HUDEP-2 (cell line): ENCODE data around the gene HES4.
A peak's percentile ranks its signal among the peaks of the same experiment; 100 is the strongest.

Source experiments
- DNase-seq, 76 experiments: peaks; one replicate each; lab custom pipeline; 2025; ENCODE audit not compliant: unreplicated experiment in 76 of 76; lab: John Stamatoyannopoulos, UW

Gene HES4

DNA sequence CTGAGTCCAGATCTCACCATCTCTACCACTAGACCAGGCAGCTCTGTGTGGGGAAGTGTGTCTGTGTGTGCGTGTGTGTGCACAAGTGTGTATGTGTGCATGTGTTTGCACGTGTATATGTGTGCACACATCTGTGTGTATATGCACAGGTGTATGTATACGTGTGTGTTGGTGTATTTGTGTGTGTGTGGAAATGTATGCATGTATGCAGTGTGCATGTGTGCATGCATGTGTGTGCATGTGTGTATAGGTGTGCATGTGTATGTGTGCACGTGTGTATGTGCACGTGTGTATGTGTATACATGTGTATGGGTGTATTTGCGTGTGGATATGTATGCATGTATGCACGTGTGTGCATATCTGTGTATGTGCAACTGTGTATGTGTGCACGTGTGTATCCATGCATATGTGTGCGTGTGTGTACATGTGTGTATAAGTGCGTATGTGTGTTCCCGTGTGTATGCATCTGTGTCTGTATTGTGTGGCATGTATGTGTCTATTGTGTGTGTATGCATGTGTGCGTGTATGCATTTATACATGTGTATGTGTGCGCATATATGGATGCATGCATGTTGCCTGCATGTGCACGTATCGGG lies 30.5 kb downstream of the HES4 start:
- no peak for DNase-seq

- DNase-seq: no peak
Observed at GRCh38 chr1:967466-968343, 32.2 kb downstream of the HES4 start.

- peak in 50 of 76 experiments; percentile 3 to 69 (median 34) for DNase-seq
Observed at GRCh38 chr1:966704-967300, 33.1 kb downstream of the HES4 start.

GRCh38 chr1:966135-966703 lies 33.7 kb downstream of the HES4 start, which contains the start of gene PLEKHN1:
Gene PLEKHN1, plus strand, starts transcription at chr1:966482. Its CDS starts 50 bp downstream, at chr1:966532.
- DNase-seq: peak in 1 of 76 experiments; percentile 4

DNA sequence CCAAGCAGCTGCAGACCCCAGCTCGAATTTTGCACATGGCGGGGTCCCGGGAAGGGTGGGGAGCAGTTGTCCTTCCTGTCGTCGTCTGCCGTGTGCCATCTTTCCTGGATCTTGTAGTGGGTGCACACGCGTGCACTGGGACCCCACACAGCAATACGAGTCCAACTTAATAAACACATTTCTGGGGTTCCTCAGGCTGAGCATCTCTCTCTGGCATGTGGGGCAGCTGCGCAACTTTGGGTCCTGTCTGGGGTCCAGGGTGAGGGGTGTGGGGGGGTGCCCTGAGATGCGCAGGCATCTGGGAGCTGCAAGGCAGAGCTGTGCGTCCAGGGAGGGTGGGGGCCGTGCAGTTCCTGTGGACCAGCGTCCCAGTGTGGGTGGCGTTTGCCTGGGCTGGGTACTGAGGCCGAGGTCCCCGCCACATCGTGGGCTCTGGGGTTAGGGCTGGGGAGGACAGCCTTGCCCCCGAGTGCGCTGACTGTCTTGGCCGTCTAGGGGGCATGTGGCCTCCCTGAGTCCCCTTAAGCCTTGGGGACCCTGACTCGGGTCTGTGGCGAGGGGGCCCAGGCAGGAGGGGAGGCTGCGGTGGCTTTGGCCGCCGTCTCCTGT lies 34.3 kb downstream of the HES4 start:
- no peak for DNase-seq

GRCh38 chr1:964691-965525 lies 35.0 kb downstream of the HES4 start:
- no peak for DNase-seq

DNA sequence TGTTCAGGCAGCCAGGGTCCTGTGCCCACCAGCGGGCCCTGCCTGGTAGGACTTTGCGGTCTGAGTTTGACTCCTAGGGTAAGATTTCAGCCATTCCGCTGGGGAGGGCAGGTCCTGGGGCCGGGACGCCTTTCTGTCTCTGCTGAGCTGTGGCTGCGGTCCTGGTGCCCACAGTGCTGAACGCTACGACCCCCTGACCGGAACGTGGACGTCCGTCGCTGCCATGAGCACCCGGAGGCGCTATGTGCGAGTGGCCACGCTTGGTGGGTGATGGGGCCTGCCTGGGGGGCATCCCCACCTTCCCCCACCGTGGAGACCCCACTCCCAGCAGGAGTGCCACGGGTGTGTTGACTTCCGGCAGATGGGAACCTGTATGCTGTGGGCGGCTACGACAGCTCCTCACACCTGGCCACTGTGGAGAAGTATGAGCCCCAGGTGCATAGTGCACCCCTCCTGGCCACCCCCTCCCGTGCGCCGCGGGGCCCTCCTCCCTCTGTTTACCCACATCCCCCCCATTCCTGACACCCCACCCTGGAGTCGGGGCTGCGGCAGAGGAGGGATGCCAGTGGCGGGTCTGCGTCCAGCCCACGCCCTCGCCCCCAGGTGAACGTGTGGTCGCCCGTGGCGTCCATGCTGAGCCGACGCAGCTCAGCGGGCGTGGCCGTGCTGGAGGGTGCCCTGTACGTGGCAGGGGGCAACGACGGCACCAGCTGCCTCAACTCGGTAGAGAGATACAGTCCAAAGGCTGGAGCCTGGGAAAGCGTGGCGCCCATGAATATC lies 36.0 kb downstream of the HES4 start:
- DNase-seq: no peak

GRCh38 chr1:963301-963651 lies 36.6 kb downstream of the HES4 start:
- no peak for DNase-seq

- DNase-seq: no peak
Observed at GRCh38 chr1:962381-963300, 37.3 kb downstream of the HES4 start.

- DNase-seq: no peak
Observed at GRCh38 chr1:961132-961669, 38.7 kb downstream of the HES4 start.

DNA sequence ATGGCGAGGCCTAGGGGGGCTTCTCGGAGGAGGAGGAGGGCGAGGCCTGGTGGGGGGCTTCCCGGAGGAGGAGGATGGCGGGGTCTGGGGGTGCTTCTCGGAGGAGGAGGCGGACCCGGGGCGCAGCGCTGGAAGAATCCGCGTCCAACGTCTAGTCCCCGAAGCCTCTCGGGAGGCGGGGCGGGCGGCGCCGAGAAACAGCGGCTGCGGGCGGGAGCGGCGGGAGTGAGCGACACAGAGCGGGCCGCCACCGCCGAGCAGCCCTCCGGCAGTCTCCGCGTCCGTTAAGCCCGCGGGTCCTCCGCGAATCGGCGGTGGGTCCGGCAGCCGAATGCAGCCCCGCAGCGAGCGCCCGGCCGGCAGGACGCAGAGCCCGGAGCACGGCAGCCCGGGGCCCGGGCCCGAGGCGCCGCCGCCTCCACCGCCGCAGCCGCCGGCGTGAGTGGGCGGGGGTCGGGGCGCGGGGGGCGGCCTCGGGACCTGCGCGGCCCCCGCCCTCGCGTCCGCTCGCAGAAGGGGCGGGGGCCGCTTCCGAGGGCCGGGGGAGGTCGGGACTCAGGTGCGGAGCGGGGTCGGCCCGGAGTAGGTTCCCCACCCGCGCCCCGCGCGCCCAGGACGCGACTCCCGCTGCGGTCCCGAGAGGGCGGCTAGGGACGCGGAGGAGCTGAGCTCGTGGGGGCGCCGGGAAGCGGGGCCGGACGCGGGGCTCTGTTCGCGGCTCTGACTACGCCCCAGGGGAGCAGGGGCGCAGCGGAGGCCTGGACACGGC lies 39.4 kb downstream of the HES4 start, which contains the start of gene KLHL17:
KLHL17 (plus strand) TSS at position 222 of the 769 bp plus-strand sequence; CDS start at position 332, 110 bp downstream.
- peak in 65 of 76 experiments; percentile 7 to 80 (median 60) for DNase-seq

DNA sequence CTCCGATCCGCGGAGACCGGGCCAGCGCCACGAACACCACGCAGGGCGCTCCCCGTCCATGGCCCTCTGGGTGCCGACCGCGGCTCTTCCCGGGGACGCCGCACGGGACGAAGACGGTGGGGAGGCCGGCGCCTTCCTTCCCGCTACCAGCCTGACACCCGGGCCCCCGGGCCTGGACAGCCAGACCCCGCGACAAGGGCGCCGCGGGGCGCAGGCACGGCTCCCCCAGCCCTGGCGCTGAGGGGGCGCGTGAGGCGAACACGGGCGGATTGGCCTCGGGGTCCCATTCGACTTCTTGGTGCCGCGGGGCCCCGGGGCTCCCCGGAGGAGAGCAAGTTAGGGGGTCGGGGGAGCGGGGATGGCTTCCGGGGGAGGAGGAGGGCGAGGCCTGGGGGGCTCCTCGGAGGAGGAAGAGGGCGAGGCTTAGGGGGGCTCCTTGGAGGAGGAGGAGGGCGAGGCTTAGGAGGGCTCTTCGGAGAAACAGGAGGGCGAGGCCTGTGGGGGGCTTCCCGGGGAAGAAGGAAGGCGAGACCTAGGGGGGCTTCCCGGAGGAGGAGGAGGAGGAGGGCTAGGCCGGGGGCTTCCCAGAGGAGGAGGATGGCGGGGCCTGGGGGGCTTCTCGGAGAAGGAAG lies 40.0 kb downstream of the HES4 start:
- DNase-seq: no peak

- DNase-seq: peak in 73 of 76 experiments; percentile 32 to 96 (median 88)
Observed at GRCh38 chr1:958823-959730, 40.8 kb downstream of the HES4 start, which contains the start of gene NOC2L. Gene NOC2L, minus strand, starts transcription at chr1:959256. Its CDS starts 16 bp downstream, at chr1:959240.

DNA sequence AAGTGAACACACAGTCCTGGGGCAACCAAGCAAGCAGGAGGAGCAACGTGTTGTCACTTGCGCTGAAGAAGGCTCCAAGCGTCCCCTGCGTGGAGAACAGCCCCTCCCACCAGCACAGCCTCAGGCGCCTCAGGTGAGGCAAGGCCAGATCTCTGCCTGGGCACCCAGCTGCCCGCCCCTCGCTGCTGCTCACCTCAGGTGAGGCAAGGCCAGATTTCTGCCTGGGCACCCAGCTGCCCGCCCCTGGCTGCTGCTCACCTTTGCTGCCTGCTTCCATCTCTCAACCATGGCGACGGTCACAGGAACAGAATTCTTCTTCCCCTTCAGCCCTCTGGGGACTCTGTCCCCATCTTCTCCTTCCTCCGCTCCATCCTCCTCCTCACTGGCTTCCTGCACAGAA lies 43.3 kb downstream of the HES4 start:
- no peak for DNase-seq

DNA sequence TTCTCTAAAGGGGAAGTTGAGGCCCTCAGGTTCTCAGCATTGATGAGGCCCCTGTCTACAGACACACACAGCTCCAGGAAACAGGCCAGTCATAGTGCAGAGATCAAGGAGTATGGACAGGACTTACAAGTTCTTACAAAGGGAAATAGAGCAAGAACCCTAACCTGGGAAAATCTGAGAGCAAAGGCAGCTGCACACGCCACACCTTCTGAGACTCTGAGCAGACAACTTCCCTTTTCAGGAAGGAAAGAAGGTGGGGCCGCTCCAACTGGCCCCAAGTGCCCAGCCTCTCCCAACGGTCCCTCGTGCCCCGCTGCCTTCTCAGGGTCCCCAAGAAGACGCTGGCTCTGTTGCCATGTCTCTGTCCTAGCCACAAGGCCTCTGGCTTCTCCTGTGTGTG lies 44.4 kb downstream of the HES4 start:
- no peak for DNase-seq
